Endodermal cell (in vitro differentiated cells): ENCODE results near the gene LONP1. TPM values are rescaled to one million over a fixed set of nuclear protein-coding genes. Genes with fewer than 3 reads are reported as not detected.
A peak's percentile ranks its signal among the peaks of the same experiment; 100 is the strongest.

Source experiments
- DNase-seq: peaks from one replicate; pipeline ENCODE4 v3.0.0-alpha.2; 2017
- H3K27ac ChIP-seq: 2 replicates; pipeline ENCODE4 v1.5.1; 2013; ENCODE audit warnings: mild to moderate bottlenecking, low read depth, low read length, moderate library complexity
- H3K27me3 ChIP-seq: 2 replicates; pipeline ENCODE4 v1.6.1; 2013; ENCODE audit warnings: mild to moderate bottlenecking, low read length, moderate library complexity; ENCODE audit not compliant: insufficient read depth, control insufficient read depth, poor library complexity, severe bottlenecking
- H3K36me3 ChIP-seq: 2 replicates; pipeline ENCODE4 v1.7.0; 2013; ENCODE audit warnings: mild to moderate bottlenecking, low read length, moderate library complexity; ENCODE audit not compliant: control insufficient read depth, insufficient read depth
- H3K4me1 ChIP-seq: one replicate; pipeline ENCODE4 v1.7.0; 2013; ENCODE audit warnings: low read length; ENCODE audit not compliant: control insufficient read depth, insufficient read depth
- H3K4me3 ChIP-seq: 2 replicates; pipeline ENCODE4 v1.5.1; 2013; ENCODE audit warnings: mild to moderate bottlenecking, low read length, moderate library complexity
- H3K9ac ChIP-seq: 2 replicates; pipeline ENCODE4 v1.6.1; 2013; ENCODE audit warnings: mild to moderate bottlenecking, low read length, moderate library complexity; ENCODE audit not compliant: poor library complexity, severe bottlenecking; ENCODE audit errors: extremely low read depth
- H3K9me3 ChIP-seq: 2 replicates; pipeline ENCODE4 v1.6.1; 2013; ENCODE audit warnings: mild to moderate bottlenecking, low read length, moderate library complexity; ENCODE audit not compliant: control insufficient read depth
- H3K27ac Mint-ChIP-seq: 2 replicates; pipeline ENCODE4 v1.8.0; 2020; ENCODE audit warnings: mixed read lengths
- H3K27me3 Mint-ChIP-seq: 2 replicates; pipeline ENCODE4 v1.8.0; 2021; ENCODE audit warnings: mild to moderate bottlenecking, mixed read lengths; ENCODE audit not compliant: insufficient read depth
- H3K36me3 Mint-ChIP-seq: 2 replicates; pipeline ENCODE4 v1.8.0; 2020; ENCODE audit warnings: low read depth, mixed read lengths
- H3K4me1 Mint-ChIP-seq: 2 replicates; pipeline ENCODE4 v1.8.0; 2020; ENCODE audit warnings: mixed read lengths
- H3K4me3 Mint-ChIP-seq: 2 replicates; pipeline ENCODE4 v1.8.0; 2020; ENCODE audit warnings: mild to moderate bottlenecking, moderate library complexity, mixed read lengths
- H3K9me3 Mint-ChIP-seq: 2 replicates; pipeline ENCODE4 v1.8.0; 2020; ENCODE audit warnings: mild to moderate bottlenecking, mixed read lengths
- WGBS, 2 experiments: methylation state at CpG; one replicate each; pipeline versions ENCODE4 v1.1.5 to v1.1.7; 2013; ENCODE audit warnings: missing lambda C conversion rate in 2 of 2, mixed read lengths in 1 of 2; ENCODE audit not compliant: insufficient coverage in 1 of 2, insufficient read length in 1 of 2; 5-methylcytosine and 5-hydroxymethylcytosine counted together
- total RNA-seq, 2 donors: library from RNA; stranded (reverse); fragmentation: NEBNext Ultra II Directional in 1 of 2; extraction: Animal tissue kit (Norgen Biotek cat#: 25700) in 1 of 2; gene quantifications; 2 replicates in 1 of 2; 3 replicates in 1 of 2; pipeline ENCODE4 v1.2.1, GENCODE V29; 2021
- TF ChIP-seq, protein P1 (sequence below): fragments of 200-600 bp; sonication (generic); conservative IDR thresholded peaks from 2 replicates; pipeline ENCODE4 v1.5.0; 2021; ENCODE audit warnings: antibody characterized with exemption, mild to moderate bottlenecking

The LONP1 gene
- total RNA-seq, 2 donors from 2014 or later, result 97.1 to 109 TPM

- Histone ChIP-seq H3K9ac (no peak overlapping the region), H3K36me3 (peaks cover 54% of the 10 kb centered on the region), H3K27ac (no peak overlapping the region), H3K9me3 (peaks cover 10% of the 10 kb centered on the region), H3K4me1 (no peaks in the 10 kb centered on the region), H3K4me3 (no peak overlapping the region), H3K27me3 (no peaks in the 10 kb centered on the region)
- Mint-ChIP-seq H3K27me3 (no peaks in the 10 kb centered on the region), H3K4me3 (no peak overlapping the region), H3K36me3 (peaks cover 55% of the 10 kb centered on the region), H3K4me1 (peaks cover 2% of the 10 kb centered on the region), H3K9me3 (peaks cover 13% of the 10 kb centered on the region), H3K27ac (no peak overlapping the region)
- DNase-seq, result peak; percentile 62
- WGBS, 2 experiments, result 94 to 98% methylated on average over 39 to 42 of the region's 42 CpGs
- TF ChIP-seq, protein P1, sequence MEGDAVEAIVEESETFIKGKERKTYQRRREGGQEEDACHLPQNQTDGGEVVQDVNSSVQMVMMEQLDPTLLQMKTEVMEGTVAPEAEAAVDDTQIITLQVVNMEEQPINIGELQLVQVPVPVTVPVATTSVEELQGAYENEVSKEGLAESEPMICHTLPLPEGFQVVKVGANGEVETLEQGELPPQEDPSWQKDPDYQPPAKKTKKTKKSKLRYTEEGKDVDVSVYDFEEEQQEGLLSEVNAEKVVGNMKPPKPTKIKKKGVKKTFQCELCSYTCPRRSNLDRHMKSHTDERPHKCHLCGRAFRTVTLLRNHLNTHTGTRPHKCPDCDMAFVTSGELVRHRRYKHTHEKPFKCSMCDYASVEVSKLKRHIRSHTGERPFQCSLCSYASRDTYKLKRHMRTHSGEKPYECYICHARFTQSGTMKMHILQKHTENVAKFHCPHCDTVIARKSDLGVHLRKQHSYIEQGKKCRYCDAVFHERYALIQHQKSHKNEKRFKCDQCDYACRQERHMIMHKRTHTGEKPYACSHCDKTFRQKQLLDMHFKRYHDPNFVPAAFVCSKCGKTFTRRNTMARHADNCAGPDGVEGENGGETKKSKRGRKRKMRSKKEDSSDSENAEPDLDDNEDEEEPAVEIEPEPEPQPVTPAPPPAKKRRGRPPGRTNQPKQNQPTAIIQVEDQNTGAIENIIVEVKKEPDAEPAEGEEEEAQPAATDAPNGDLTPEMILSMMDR, result no peak
These were observed 23.5 kb downstream of the LONP1 start for GRCh38 chr19:5696196-5697021.

DNA sequence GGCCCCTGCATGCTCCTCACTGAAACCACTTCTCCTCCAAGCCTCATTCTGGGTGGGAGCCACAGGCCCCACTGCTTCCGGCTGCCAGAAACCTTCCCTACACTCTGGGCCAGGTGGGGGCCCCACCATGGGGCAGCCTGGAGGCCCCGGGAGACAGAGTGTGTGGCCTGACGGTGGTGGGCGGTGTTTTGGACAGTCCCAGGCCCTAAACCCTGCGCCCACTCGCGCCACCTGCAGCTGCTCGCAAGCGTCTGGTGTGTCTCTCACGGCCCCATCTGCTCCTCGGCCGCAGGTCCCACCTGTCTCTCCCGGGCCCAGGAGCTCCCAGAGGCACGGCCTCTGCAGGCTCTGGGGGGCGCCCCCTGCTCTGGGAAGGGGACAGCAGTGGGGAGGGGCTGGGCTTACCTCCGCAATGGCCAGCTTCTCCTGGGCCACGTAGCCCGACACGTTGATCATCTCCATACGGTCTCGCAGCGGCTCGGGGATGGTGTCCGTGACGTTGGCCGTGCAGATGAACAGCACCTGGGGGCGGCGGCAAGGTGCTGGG lies 24.2 kb downstream of the LONP1 start:
- TF ChIP-seq, protein P1, result no peak
- peaks cover 3% of the 10 kb centered on the region for H3K9me3 ChIP-seq
- 95 to 98% methylated on average over 20 to 28 of the region's 28 CpGs for WGBS, 2 experiments
- no peak overlapping the region for H3K9ac ChIP-seq
- H3K4me1 ChIP-seq, result no peaks in the 10 kb centered on the region
- H3K27ac ChIP-seq, result no peak overlapping the region
- Mint-ChIP-seq H3K4me1 (peaks cover 2% of the 10 kb centered on the region), H3K36me3 (peaks cover 54% of the 10 kb centered on the region), H3K27ac (no peak overlapping the region), H3K9me3 (peaks cover 6% of the 10 kb centered on the region), H3K27me3 (no peaks in the 10 kb centered on the region), H3K4me3 (no peak overlapping the region)
- no peaks in the 10 kb centered on the region for H3K27me3 ChIP-seq
- H3K36me3 ChIP-seq, result peaks cover 48% of the 10 kb centered on the region
- DNase-seq, result peak; percentile 62
- H3K4me3 ChIP-seq, result no peak overlapping the region

DNA sequence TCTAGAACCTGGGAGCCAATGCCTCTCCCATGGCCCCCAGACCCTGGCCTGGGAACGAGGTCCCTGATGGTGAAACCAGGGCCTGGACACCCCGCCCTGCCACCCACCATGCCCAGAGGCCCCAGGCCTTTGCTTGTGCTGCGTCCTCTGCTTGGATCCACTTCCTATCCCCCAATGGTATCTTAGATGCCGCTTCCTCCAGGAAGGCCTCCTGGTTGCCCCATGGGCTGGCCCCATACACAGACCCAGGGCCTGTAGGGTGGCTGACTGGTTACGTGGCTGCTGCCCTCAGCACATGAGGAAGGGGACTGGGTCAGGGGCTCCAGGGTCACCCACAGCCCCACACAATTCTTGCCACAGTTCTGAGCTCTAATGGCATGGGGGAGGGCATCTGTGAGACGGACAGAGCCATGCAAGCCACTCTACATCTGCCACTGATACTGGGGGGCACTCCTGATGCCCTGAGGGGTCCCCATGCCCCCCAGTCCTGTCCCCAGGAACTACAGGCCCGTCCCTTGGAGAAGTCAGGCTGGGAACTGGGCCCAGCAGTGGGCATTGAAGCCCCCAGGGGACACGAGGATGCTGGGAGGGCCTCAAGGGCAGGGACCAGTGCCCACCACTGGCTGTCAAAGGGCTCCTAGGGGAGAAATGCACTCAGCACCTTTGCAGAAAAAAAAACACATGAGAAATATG lies 24.8 kb downstream of the LONP1 start:
- Histone ChIP-seq H3K4me3 (no peak overlapping the region), H3K27me3 (no peaks in the 10 kb centered on the region), H3K9me3 (no peaks in the 10 kb centered on the region), H3K9ac (no peak overlapping the region), H3K4me1 (no peaks in the 10 kb centered on the region), H3K27ac (no peak overlapping the region), H3K36me3 (peaks cover 42% of the 10 kb centered on the region)
- peak; percentile 53 for DNase-seq
- Mint-ChIP-seq H3K4me1 (peaks cover 2% of the 10 kb centered on the region), H3K27ac (no peak overlapping the region), H3K4me3 (no peak overlapping the region), H3K36me3 (peaks cover 52% of the 10 kb centered on the region), H3K27me3 (no peaks in the 10 kb centered on the region), H3K9me3 (no peaks in the 10 kb centered on the region)
- 89 to 91% methylated on average over 3 to 8 of the region's 8 CpGs for WGBS, 2 experiments
- TF ChIP-seq, protein P1, result no peak
